Measurements from ENCODE around the gene DYNLL2.
A peak's percentile ranks its signal among the peaks of the same experiment; 100 is the strongest.
"Not testable (repeated sequence)": the region's sequence is repeated elsewhere in the genome, so short reads cannot be mapped to it uniquely, and the experiment has no call there.

The DYNLL2 gene

GRCh38 chr17:58107306-58107705, 24.1 kb downstream of the DYNLL2 start:
- DNase-seq: no peak

GRCh38 chr17:58109197-58109596, 26.0 kb downstream of the DYNLL2 start:
- no peak for DNase-seq

GRCh38 chr17:58110012-58110411, 26.8 kb downstream of the DYNLL2 start:
- no peak for DNase-seq

- DNase-seq: no peak
Measured at GRCh38 chr17:58111676-58112075, 28.5 kb downstream of the DYNLL2 start.

- DNase-seq: peak; percentile 36
Measured at GRCh38 chr17:58112970-58113631, 29.9 kb downstream of the DYNLL2 start.

- DNase-seq: no peak
Measured at GRCh38 chr17:58113947-58114346, 30.7 kb downstream of the DYNLL2 start.

- no peak for DNase-seq
Measured at GRCh38 chr17:58117382-58117781, 34.2 kb downstream of the DYNLL2 start.

GRCh38 chr17:58119491-58119890, 36.3 kb downstream of the DYNLL2 start:
- DNase-seq: no peak

GRCh38 chr17:58120195-58120822, 37.1 kb downstream of the DYNLL2 start:
- DNase-seq: no peak

- DNase-seq: no peak
Measured at GRCh38 chr17:58121925-58122324, 38.7 kb downstream of the DYNLL2 start.

GRCh38 chr17:58127846-58128245, 44.6 kb downstream of the DYNLL2 start:
- DNase-seq: no peak

GRCh38 chr17:58132697-58133096, 49.5 kb downstream of the DYNLL2 start:
- not testable (repeated sequence) for DNase-seq

GRCh38 chr17:58136669-58137279, 53.6 kb downstream of the DYNLL2 start:
- DNase-seq: no peak

GRCh38 chr17:58141505-58141904, 58.3 kb downstream of the DYNLL2 start:
- DNase-seq: no peak

- DNase-seq: not testable (repeated sequence)
Measured at GRCh38 chr17:58143335-58143734, 60.1 kb downstream of the DYNLL2 start.

GRCh38 chr17:58144801-58145200, 61.6 kb downstream of the DYNLL2 start:
- DNase-seq: no peak

Data from NCI-H524 treated with DMSO at 0.1 percent for 48 hours (cell line).